ENCODE data around the gene RAP1GAP2. TPM values are rescaled to one million over a fixed set of nuclear protein-coding genes. Genes with fewer than 3 reads are reported as not detected.

Gene RAP1GAP2
- total and polyA plus RNA-seq, 2 of the 8 experiments (the other 6 are each of a cell fraction or from before 2014, with no cell fraction given) = 24.0 to 63.8 TPM

DNA sequence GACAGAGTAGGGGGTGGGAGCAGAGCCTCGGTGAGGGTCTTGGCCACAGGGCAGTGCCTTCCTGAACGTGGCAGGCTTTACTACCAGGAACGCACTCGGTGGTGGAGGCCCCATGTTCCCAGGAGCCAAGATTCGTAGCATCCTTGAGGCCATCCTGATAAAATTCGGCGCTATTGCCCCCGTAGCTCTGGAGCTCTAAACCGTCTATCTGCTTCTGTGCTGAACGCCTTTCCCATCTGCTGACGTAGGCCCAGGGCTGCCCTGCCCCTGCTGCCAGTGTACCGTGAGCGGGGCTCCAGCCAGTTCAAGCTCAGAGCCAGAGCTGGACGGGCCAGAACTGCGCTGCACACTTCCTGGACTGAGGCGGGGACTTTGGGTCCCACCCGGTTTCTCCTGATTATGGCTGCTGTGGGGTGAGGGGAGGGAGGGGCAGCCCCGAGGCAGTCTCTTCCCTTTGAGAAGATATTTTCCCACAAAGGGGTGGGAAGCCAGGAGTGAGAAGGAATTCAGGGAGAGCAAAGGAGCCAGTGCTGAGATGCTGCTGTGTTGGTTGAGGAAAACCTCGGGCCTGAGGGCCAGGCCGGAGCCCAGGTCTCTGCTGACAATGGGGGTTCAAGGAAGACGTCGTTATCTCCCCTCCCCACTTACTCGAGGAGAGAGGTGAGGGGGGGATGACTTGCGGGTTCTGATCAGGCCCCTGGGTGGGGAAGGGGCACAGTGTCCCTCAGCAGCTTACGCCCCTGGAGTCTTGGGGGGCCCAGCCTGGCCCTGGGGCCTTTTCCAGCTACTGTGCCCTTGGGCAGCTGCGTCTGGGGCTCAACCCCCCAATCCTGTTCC is 237.7 kb downstream of the RAP1GAP2 start (continued):
- TF ChIP-seq CBX5 (IDR thresholded peaks at IDR 0.05; ENCODE audit: low read depth, low read length) (no peak), GTF2F1 (IDR thresholded peaks at IDR 0.05; ENCODE audit: borderline replicate concordance, low read depth, low read length) (no peak), POU5F1 (IDR thresholded peaks at IDR 0.05; ENCODE audit: low read depth, low read length) (no peak), TCF12 (IDR thresholded peaks at IDR 0.05; ENCODE audit: low read depth, low read length) (no peak)
- TF ChIP-seq, protein P1, sequence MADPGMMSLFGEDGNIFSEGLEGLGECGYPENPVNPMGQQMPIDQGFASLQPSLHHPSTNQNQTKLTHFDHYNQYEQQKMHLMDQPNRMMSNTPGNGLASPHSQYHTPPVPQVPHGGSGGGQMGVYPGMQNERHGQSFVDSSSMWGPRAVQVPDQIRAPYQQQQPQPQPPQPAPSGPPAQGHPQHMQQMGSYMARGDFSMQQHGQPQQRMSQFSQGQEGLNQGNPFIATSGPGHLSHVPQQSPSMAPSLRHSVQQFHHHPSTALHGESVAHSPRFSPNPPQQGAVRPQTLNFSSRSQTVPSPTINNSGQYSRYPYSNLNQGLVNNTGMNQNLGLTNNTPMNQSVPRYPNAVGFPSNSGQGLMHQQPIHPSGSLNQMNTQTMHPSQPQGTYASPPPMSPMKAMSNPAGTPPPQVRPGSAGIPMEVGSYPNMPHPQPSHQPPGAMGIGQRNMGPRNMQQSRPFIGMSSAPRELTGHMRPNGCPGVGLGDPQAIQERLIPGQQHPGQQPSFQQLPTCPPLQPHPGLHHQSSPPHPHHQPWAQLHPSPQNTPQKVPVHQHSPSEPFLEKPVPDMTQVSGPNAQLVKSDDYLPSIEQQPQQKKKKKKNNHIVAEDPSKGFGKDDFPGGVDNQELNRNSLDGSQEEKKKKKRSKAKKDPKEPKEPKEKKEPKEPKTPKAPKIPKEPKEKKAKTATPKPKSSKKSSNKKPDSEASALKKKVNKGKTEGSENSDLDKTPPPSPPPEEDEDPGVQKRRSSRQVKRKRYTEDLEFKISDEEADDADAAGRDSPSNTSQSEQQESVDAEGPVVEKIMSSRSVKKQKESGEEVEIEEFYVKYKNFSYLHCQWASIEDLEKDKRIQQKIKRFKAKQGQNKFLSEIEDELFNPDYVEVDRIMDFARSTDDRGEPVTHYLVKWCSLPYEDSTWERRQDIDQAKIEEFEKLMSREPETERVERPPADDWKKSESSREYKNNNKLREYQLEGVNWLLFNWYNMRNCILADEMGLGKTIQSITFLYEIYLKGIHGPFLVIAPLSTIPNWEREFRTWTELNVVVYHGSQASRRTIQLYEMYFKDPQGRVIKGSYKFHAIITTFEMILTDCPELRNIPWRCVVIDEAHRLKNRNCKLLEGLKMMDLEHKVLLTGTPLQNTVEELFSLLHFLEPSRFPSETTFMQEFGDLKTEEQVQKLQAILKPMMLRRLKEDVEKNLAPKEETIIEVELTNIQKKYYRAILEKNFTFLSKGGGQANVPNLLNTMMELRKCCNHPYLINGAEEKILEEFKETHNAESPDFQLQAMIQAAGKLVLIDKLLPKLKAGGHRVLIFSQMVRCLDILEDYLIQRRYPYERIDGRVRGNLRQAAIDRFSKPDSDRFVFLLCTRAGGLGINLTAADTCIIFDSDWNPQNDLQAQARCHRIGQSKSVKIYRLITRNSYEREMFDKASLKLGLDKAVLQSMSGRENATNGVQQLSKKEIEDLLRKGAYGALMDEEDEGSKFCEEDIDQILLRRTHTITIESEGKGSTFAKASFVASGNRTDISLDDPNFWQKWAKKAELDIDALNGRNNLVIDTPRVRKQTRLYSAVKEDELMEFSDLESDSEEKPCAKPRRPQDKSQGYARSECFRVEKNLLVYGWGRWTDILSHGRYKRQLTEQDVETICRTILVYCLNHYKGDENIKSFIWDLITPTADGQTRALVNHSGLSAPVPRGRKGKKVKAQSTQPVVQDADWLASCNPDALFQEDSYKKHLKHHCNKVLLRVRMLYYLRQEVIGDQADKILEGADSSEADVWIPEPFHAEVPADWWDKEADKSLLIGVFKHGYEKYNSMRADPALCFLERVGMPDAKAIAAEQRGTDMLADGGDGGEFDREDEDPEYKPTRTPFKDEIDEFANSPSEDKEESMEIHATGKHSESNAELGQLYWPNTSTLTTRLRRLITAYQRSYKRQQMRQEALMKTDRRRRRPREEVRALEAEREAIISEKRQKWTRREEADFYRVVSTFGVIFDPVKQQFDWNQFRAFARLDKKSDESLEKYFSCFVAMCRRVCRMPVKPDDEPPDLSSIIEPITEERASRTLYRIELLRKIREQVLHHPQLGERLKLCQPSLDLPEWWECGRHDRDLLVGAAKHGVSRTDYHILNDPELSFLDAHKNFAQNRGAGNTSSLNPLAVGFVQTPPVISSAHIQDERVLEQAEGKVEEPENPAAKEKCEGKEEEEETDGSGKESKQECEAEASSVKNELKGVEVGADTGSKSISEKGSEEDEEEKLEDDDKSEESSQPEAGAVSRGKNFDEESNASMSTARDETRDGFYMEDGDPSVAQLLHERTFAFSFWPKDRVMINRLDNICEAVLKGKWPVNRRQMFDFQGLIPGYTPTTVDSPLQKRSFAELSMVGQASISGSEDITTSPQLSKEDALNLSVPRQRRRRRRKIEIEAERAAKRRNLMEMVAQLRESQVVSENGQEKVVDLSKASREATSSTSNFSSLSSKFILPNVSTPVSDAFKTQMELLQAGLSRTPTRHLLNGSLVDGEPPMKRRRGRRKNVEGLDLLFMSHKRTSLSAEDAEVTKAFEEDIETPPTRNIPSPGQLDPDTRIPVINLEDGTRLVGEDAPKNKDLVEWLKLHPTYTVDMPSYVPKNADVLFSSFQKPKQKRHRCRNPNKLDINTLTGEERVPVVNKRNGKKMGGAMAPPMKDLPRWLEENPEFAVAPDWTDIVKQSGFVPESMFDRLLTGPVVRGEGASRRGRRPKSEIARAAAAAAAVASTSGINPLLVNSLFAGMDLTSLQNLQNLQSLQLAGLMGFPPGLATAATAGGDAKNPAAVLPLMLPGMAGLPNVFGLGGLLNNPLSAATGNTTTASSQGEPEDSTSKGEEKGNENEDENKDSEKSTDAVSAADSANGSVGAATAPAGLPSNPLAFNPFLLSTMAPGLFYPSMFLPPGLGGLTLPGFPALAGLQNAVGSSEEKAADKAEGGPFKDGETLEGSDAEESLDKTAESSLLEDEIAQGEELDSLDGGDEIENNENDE (IDR thresholded peaks at IDR 0.05; ENCODE audit: insufficient replicate concordance, low read length) = no peak
